Colonic mucosa (tissue), 4 donors: ENCODE data around the gene LRRC32. TPM values are rescaled to one million over a fixed set of nuclear protein-coding genes. Genes with fewer than 3 reads are reported as not detected.

ENCODE experiments used
- DNase-seq: peaks from one replicate; pipeline ENCODE4 v3.0.0-alpha.2; 2020
- H3K27ac ChIP-seq: fragments of 200-600 bp; one replicate; pipeline ENCODE4 v1.8.0; 2021
- H3K27me3 ChIP-seq: fragments of 200-600 bp; one replicate; pipeline ENCODE4 v1.8.0; 2021
- H3K36me3 ChIP-seq: fragments of 200-600 bp; one replicate; pipeline ENCODE4 v1.8.0; 2021
- H3K4me1 ChIP-seq: fragments of 200-600 bp; one replicate; pipeline ENCODE4 v1.8.0; 2021; ENCODE audit warnings: mild to moderate bottlenecking
- H3K4me3 ChIP-seq: fragments of 200-600 bp; one replicate; pipeline ENCODE4 v1.8.0; 2021
- H3K9ac ChIP-seq, 2 donors: one replicate each; pipeline ENCODE4 v1.7.0; 2013; ENCODE audit warnings: control low read depth in 2 of 2, low read depth in 2 of 2, low read length in 2 of 2
- H3K9me3 ChIP-seq: fragments of 200-600 bp; one replicate; pipeline ENCODE4 v1.8.0; 2021
- intact Hi-C: fragments of 100-400 bp; cut with DNase I; formaldehyde crosslinking; loops from one replicate; pipeline ENCODE4 v1.14.1; 2022
- total RNA-seq, 2 donors: library from RNA; stranded (reverse); fragmentation: NEBNext Ultra II Directional in 1 of 2; extraction: Animal tissue kit (Norgen Biotek cat#: 25700) in 1 of 2; gene quantifications; one replicate each; pipeline ENCODE4 v1.2.1, GENCODE V29; 2021
- TF ChIP-seq, protein P1 (sequence below): fragments of 200-600 bp; IDR thresholded peaks from one replicate; pipeline ENCODE4 v1.8.0; 2022; ENCODE audit warnings: antibody characterized with exemption, mild to moderate bottlenecking
- donor health status: healthy.
- donor health status: DM: no; HTN: no; CAD: no.
- donor health status: DM: no; HTN: no; CAD: no.

Gene LRRC32
- total RNA-seq, 2 donors from 2014 or later = 5.9 to 26.8 TPM

DNA sequence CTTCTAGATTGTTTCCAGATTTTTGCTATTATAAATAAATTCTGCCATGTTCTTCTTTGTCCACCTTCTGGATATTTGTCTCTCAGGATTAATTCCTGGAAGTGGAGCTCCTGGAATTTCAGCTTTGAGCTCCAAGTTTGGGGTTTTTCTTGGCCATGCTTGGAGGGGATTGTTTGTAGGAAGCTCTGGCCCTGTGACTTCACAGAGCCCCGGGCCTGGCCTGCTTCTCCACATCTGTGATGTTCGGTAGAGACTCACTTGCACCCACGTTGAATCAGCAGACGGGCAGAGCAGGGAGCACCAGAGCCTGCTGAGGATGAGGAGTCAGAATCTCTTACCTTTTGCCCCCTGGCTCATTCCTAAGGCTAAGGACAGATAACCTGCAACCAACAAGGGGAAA lies 35.7 kb downstream of the LRRC32 start:
- Histone ChIP-seq H3K9me3 (no peaks in the 10 kb centered on the region), H3K27ac (no peak overlapping the region), H3K9ac (no peak overlapping the region), H3K27me3 (no peaks in the 10 kb centered on the region), H3K4me1 (no peaks in the 10 kb centered on the region), H3K4me3 (no peak overlapping the region), H3K36me3 (no peaks in the 10 kb centered on the region)
- intact Hi-C loops = no loop called here
- peak; percentile 15 for DNase-seq
- TF ChIP-seq, protein P1, sequence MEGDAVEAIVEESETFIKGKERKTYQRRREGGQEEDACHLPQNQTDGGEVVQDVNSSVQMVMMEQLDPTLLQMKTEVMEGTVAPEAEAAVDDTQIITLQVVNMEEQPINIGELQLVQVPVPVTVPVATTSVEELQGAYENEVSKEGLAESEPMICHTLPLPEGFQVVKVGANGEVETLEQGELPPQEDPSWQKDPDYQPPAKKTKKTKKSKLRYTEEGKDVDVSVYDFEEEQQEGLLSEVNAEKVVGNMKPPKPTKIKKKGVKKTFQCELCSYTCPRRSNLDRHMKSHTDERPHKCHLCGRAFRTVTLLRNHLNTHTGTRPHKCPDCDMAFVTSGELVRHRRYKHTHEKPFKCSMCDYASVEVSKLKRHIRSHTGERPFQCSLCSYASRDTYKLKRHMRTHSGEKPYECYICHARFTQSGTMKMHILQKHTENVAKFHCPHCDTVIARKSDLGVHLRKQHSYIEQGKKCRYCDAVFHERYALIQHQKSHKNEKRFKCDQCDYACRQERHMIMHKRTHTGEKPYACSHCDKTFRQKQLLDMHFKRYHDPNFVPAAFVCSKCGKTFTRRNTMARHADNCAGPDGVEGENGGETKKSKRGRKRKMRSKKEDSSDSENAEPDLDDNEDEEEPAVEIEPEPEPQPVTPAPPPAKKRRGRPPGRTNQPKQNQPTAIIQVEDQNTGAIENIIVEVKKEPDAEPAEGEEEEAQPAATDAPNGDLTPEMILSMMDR = no peak

DNA sequence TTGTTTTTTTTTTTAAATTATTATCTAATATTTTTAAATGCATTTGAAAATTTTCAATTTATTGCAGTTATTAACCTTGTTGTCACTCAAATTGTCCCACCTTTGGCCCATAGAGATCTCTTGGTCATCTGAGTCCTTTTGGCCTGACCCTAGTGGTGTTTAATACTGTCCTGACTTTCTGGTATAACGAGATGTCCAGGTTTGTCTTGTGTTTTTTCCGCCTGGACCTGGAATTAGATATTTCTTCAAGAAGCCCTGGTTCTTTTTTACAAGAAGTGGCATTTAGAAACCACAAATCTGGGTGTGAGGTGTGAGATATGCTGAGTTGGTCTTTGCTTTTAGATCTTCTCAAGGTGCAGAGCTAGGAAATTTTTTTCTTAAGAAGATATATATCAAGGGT lies 38.1 kb downstream of the LRRC32 start:
- no peak overlapping the region for H3K27ac ChIP-seq
- intact Hi-C loops = no loop called here

DNA sequence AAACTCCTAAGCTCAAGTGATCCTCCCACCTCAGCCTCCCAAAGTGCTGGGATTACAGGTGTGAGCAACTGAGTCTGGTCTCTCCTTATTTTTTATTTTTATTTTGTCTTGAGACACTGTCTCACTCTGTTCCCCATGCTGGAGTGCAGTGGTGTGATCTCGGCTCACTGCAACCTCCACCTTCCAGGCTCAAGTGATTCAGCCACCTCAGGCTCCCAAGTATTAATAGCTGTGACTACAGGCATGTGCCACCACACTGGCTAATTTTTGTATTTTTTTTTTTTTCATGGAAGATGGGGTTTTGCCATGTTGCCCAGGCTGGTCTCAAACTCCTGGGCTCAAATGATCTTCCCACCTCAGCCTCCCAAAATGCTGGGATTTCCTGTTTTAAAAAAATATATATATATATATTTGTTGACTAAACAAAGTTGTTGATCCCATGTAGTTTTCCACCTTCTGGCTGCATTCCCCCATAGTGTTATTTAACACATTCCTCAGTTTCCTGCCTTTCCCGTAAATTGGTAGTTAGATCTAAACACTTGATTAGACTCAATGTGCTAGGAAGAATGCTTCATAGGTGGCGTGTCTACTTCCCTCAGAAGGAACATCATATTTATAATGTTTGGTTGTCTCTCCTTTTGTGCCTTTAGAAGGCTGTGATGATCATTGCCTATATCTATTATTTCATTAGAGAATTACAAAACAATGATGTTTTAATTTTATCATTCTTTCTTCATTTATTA lies 38.8 kb downstream of the LRRC32 start:
- no peaks in the 10 kb centered on the region for H3K36me3 ChIP-seq
- H3K27me3 ChIP-seq = no peaks in the 10 kb centered on the region
- intact Hi-C loops = no loop called here
- H3K9ac ChIP-seq = no peak overlapping the region
- no peaks in the 10 kb centered on the region for H3K4me1 ChIP-seq
- DNase-seq = no peak
- H3K27ac ChIP-seq = no peak overlapping the region
- no peaks in the 10 kb centered on the region for H3K9me3 ChIP-seq
- H3K4me3 ChIP-seq = no peak overlapping the region
- TF ChIP-seq, protein P1 = no peak

More for the DNA sequence above, 38.1 kb downstream of the LRRC32 start:
- Histone ChIP-seq H3K4me1 (no peaks in the 10 kb centered on the region), H3K36me3 (no peaks in the 10 kb centered on the region), H3K27me3 (no peaks in the 10 kb centered on the region), H3K9me3 (no peaks in the 10 kb centered on the region), H3K4me3 (no peak overlapping the region), H3K9ac (no peak overlapping the region)
- TF ChIP-seq, protein P1 = no peak
- DNase-seq = no peak

DNA sequence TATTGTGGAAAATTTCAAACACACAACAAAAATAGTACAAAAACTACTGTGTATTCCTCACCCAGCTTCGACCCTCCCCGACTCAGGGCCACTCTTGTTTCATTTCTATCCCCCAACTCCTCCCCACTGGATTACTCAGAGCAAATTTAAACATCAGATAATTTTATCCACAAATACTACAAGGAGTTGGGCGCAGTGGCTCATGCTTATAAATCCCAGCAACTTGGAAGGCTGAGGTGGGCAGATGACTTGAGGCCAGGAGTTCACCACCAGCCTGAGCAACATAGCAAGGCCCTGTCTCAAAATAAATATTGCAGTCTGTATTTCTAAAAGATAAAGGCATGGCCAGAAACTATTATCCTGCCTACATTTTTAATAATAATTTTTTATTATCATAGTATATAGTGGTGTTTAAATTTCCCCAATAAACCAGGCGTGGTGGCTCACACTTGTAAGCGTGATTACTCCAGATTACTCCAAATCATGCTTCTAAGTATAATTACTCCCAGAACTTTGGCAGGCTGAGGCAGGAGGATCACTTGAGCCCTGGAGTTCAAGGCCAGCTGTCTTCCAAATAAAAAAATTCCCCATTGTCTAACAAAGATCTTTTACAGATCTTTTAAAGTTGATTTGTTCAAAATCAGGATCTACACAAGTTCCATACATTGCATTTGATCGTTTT lies 39.8 kb downstream of the LRRC32 start:
- intact Hi-C loops = no loop called here
- no peak overlapping the region for H3K9ac ChIP-seq
- no peaks in the 10 kb centered on the region for H3K9me3 ChIP-seq
- no peak overlapping the region for H3K4me3 ChIP-seq
- H3K27me3 ChIP-seq = no peaks in the 10 kb centered on the region
- H3K36me3 ChIP-seq = no peaks in the 10 kb centered on the region
- DNase-seq = no peak
- H3K4me1 ChIP-seq = no peaks in the 10 kb centered on the region
- peak overlapping the region; percentile 49 for H3K27ac ChIP-seq
- TF ChIP-seq, protein P1 = no peak

DNA sequence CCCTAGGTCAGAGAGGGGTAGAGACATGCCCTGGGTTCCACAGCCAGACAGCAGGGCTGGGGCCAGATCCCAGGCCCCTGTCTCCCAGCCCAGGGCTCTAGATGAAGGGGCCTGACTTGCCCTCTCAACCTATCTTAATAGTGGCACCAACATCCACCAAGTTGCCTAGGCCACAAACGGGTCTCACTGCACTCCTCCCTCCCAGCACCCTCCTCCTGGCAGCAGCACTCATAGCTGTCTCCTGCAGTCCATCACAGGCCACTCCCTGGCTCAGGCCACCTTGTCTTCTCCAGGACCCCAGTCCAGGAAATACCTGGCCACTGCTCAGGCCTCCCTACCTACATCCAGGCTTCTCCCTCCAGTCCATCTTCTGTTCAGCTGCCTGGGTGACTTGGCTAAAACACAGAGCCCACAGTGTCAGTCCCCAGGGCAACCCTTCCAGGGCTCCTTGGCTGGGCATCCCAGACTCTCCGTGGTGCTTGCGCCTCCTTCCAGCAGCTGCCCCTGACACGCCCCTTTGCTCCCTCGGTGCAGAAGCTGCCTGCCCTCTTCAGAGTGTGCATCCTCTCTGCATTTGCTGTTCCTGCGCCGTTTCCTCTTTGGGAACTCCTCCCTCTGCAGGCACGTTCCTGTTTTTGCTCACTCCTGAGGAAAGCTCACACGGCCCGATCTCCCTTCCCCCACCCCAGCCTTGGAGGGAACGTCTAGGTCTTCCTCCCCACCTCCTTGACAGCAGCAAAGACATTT lies 40.5 kb downstream of the LRRC32 start:
- Histone ChIP-seq H3K9ac (peak overlapping the region; percentile 5 to 51), H3K4me3 (no peak overlapping the region), H3K4me1 (no peaks in the 10 kb centered on the region), H3K36me3 (no peaks in the 10 kb centered on the region), H3K9me3 (no peaks in the 10 kb centered on the region), H3K27ac (peak overlapping the region; percentile 49), H3K27me3 (no peaks in the 10 kb centered on the region)
- DNase-seq = peak; percentile 74
- TF ChIP-seq, protein P1 = no peak
- intact Hi-C loops = no loop called here
